ENCODE measurements around the gene EEF1E1.

EEF1E1 gene

GRCh38 chr6:8130399-8130798, 28.1 kb upstream of the EEF1E1 start:
- H3K4ac ChIP-seq (ENCODE audit: low read depth, low read length) = no peak overlapping the region
- H2AFZ ChIP-seq (ENCODE audit: insufficient read depth, low read length, poor library complexity) = no peak overlapping the region
- no peak overlapping the region for H3K18ac ChIP-seq (ENCODE audit: low read length)
- DNase-seq = no peak
- H2BK5ac ChIP-seq (ENCODE audit: low read depth, low read length, poor library complexity) = no peak overlapping the region
- H3K4me2 ChIP-seq (ENCODE audit: low read length) = no peak overlapping the region
- H3K36me3 ChIP-seq (ENCODE audit: control insufficient read depth in 1 of 2, insufficient read depth in 2 of 2, low read length in 2 of 2) = no peaks in the 10 kb centered on the region
- H3K79me1 ChIP-seq (ENCODE audit: low read length) = peaks cover 2% of the 10 kb centered on the region
- no peak overlapping the region for H4K8ac ChIP-seq (ENCODE audit: low read depth, low read length)
- no peak overlapping the region for H2AK5ac ChIP-seq (ENCODE audit: low read length)
- H2BK12ac ChIP-seq (ENCODE audit: low read length) = no peak overlapping the region
- no peak overlapping the region for H3K27ac ChIP-seq (ENCODE audit: low read depth, low read length)
- H3K27me3 ChIP-seq (ENCODE audit: insufficient read depth, low read length) = no peaks in the 10 kb centered on the region
- WGBS (ENCODE audit: extremely low coverage, insufficient coverage, insufficient read length) = no CpG with 5 or more reads among the region's 5 CpGs
- no peaks in the 10 kb centered on the region for H3K4me1 ChIP-seq (ENCODE audit: control insufficient read depth in 1 of 2, insufficient read depth in 2 of 2, low read length in 2 of 2)
- no peak overlapping the region for H3K4me3 ChIP-seq (ENCODE audit: low read depth, low read length)
- no peak overlapping the region for H4K12ac ChIP-seq (ENCODE audit: low read depth, low read length)
- no peaks in the 10 kb centered on the region for H3K79me2 ChIP-seq (ENCODE audit: control insufficient read depth, insufficient read depth, low read length, poor library complexity)
- H2BK120ac ChIP-seq (ENCODE audit: insufficient read depth, low read length, poor library complexity) = no peak overlapping the region
- no peak overlapping the region for H3K9ac ChIP-seq (ENCODE audit: low read length)
- no peak overlapping the region for H3K14ac ChIP-seq (ENCODE audit: low read length)
- H3K23ac ChIP-seq (ENCODE audit: low read length) = no peak overlapping the region
- no peak overlapping the region for H4K91ac ChIP-seq (ENCODE audit: low read depth, low read length)
- H3K9me3 ChIP-seq (ENCODE audit: insufficient read depth, low read depth, low read length) = no peaks in the 10 kb centered on the region

- Histone ChIP-seq H3K79me1 (ENCODE audit: low read length) (no peaks in the 10 kb centered on the region), H3K9ac (ENCODE audit: low read length) (no peak overlapping the region), H3K4me1 (ENCODE audit: control insufficient read depth in 1 of 2, insufficient read depth in 2 of 2, low read length in 2 of 2) (no peaks in the 10 kb centered on the region), H3K27me3 (ENCODE audit: insufficient read depth, low read length) (no peaks in the 10 kb centered on the region), H3K14ac (ENCODE audit: low read length) (no peak overlapping the region), H4K91ac (ENCODE audit: low read depth, low read length) (no peak overlapping the region), H3K23ac (ENCODE audit: low read length) (no peak overlapping the region), H3K27ac (ENCODE audit: low read depth, low read length) (no peak overlapping the region), H3K4me3 (ENCODE audit: low read depth, low read length) (no peak overlapping the region), H2AFZ (ENCODE audit: insufficient read depth, low read length, poor library complexity) (no peak overlapping the region), H4K12ac (ENCODE audit: low read depth, low read length) (no peak overlapping the region), H3K36me3 (ENCODE audit: control insufficient read depth in 1 of 2, insufficient read depth in 2 of 2, low read length in 2 of 2) (no peaks in the 10 kb centered on the region), H2BK5ac (ENCODE audit: low read depth, low read length, poor library complexity) (no peak overlapping the region), H3K9me3 (ENCODE audit: insufficient read depth, low read depth, low read length) (no peaks in the 10 kb centered on the region), H3K4ac (ENCODE audit: low read depth, low read length) (no peak overlapping the region), H3K79me2 (ENCODE audit: control insufficient read depth, insufficient read depth, low read length, poor library complexity) (no peaks in the 10 kb centered on the region), H3K4me2 (ENCODE audit: low read length) (no peak overlapping the region), H4K8ac (ENCODE audit: low read depth, low read length) (no peak overlapping the region), H3K18ac (ENCODE audit: low read length) (no peak overlapping the region), H2BK120ac (ENCODE audit: insufficient read depth, low read length, poor library complexity) (no peak overlapping the region), H2BK12ac (ENCODE audit: low read length) (no peak overlapping the region), H2AK5ac (ENCODE audit: low read length) (no peak overlapping the region)
- no CpG with 5 or more reads among the region's 5 CpGs for WGBS (ENCODE audit: extremely low coverage, insufficient coverage, insufficient read length)
- DNase-seq = no peak
These were observed 20.9 kb upstream of the EEF1E1 start for GRCh38 chr6:8123236-8123635.

GRCh38 chr6:8114956-8115355, 12.6 kb upstream of the EEF1E1 start:
- H3K4me2 ChIP-seq (ENCODE audit: low read length) = no peak overlapping the region
- H3K79me1 ChIP-seq (ENCODE audit: low read length) = no peaks in the 10 kb centered on the region
- H4K12ac ChIP-seq (ENCODE audit: low read depth, low read length) = no peak overlapping the region
- no peaks in the 10 kb centered on the region for H3K79me2 ChIP-seq (ENCODE audit: control insufficient read depth, insufficient read depth, low read length, poor library complexity)
- no peaks in the 10 kb centered on the region for H3K4me1 ChIP-seq (ENCODE audit: control insufficient read depth in 1 of 2, insufficient read depth in 2 of 2, low read length in 2 of 2)
- H3K18ac ChIP-seq (ENCODE audit: low read length) = no peak overlapping the region
- no peak overlapping the region for H3K14ac ChIP-seq (ENCODE audit: low read length)
- no peak overlapping the region for H3K23ac ChIP-seq (ENCODE audit: low read length)
- H4K91ac ChIP-seq (ENCODE audit: low read depth, low read length) = no peak overlapping the region
- WGBS (ENCODE audit: extremely low coverage, insufficient coverage, insufficient read length) = no CpG with 5 or more reads among the region's 4 CpGs
- no peak overlapping the region for H4K8ac ChIP-seq (ENCODE audit: low read depth, low read length)
- H3K9ac ChIP-seq (ENCODE audit: low read length) = no peak overlapping the region
- H2BK12ac ChIP-seq (ENCODE audit: low read length) = no peak overlapping the region
- H3K9me3 ChIP-seq (ENCODE audit: insufficient read depth, low read depth, low read length) = no peaks in the 10 kb centered on the region
- H2AK5ac ChIP-seq (ENCODE audit: low read length) = no peak overlapping the region
- H3K27me3 ChIP-seq (ENCODE audit: insufficient read depth, low read length) = no peaks in the 10 kb centered on the region
- H2BK120ac ChIP-seq (ENCODE audit: insufficient read depth, low read length, poor library complexity) = no peak overlapping the region
- no peak overlapping the region for H2BK5ac ChIP-seq (ENCODE audit: low read depth, low read length, poor library complexity)
- no peak overlapping the region for H3K27ac ChIP-seq (ENCODE audit: low read depth, low read length)
- no peak overlapping the region for H3K4ac ChIP-seq (ENCODE audit: low read depth, low read length)
- no peak overlapping the region for H2AFZ ChIP-seq (ENCODE audit: insufficient read depth, low read length, poor library complexity)
- no peak for DNase-seq
- no peaks in the 10 kb centered on the region for H3K36me3 ChIP-seq (ENCODE audit: control insufficient read depth in 1 of 2, insufficient read depth in 2 of 2, low read length in 2 of 2)
- H3K4me3 ChIP-seq (ENCODE audit: low read depth, low read length) = no peak overlapping the region

- H2BK120ac ChIP-seq (ENCODE audit: insufficient read depth, low read length, poor library complexity) = no peak overlapping the region
- H3K4me3 ChIP-seq (ENCODE audit: low read depth, low read length) = no peak overlapping the region
These were observed 10.8 kb upstream of the EEF1E1 start for GRCh38 chr6:8113131-8113654.

More at GRCh38 chr6:8113131-8113654, 10.8 kb upstream of the EEF1E1 start:
- no peak overlapping the region for H3K4ac ChIP-seq (ENCODE audit: low read depth, low read length)
- no peak overlapping the region for H4K91ac ChIP-seq (ENCODE audit: low read depth, low read length)
- no peaks in the 10 kb centered on the region for H3K79me1 ChIP-seq (ENCODE audit: low read length)
- H3K9ac ChIP-seq (ENCODE audit: low read length) = no peak overlapping the region
- no peak overlapping the region for H3K4me2 ChIP-seq (ENCODE audit: low read length)
- no peak overlapping the region for H2BK5ac ChIP-seq (ENCODE audit: low read depth, low read length, poor library complexity)
- H3K79me2 ChIP-seq (ENCODE audit: control insufficient read depth, insufficient read depth, low read length, poor library complexity) = no peaks in the 10 kb centered on the region
- peaks cover 2 to 4% of the 10 kb centered on the region in 2 experiments for H3K4me1 ChIP-seq (ENCODE audit: control insufficient read depth in 1 of 2, insufficient read depth in 2 of 2, low read length in 2 of 2)
- no peak overlapping the region for H3K18ac ChIP-seq (ENCODE audit: low read length)
- H4K12ac ChIP-seq (ENCODE audit: low read depth, low read length) = no peak overlapping the region
- H3K9me3 ChIP-seq (ENCODE audit: insufficient read depth, low read depth, low read length) = no peaks in the 10 kb centered on the region
- no peaks in the 10 kb centered on the region for H3K36me3 ChIP-seq (ENCODE audit: control insufficient read depth in 1 of 2, insufficient read depth in 2 of 2, low read length in 2 of 2)
- H3K27ac ChIP-seq (ENCODE audit: low read depth, low read length) = no peak overlapping the region
- no peak overlapping the region for H2AK5ac ChIP-seq (ENCODE audit: low read length)
- H4K8ac ChIP-seq (ENCODE audit: low read depth, low read length) = no peak overlapping the region
- H3K14ac ChIP-seq (ENCODE audit: low read length) = no peak overlapping the region
- H2BK12ac ChIP-seq (ENCODE audit: low read length) = no peak overlapping the region
- DNase-seq = peak in 1 of 2 donors; percentile 44
- no peaks in the 10 kb centered on the region for H3K27me3 ChIP-seq (ENCODE audit: insufficient read depth, low read length)
- no peak overlapping the region for H3K23ac ChIP-seq (ENCODE audit: low read length)
- H2AFZ ChIP-seq (ENCODE audit: insufficient read depth, low read length, poor library complexity) = no peak overlapping the region
- no CpG with 5 or more reads among the region's 4 CpGs for WGBS (ENCODE audit: extremely low coverage, insufficient coverage, insufficient read length)
